ENCODE data around the gene WARS2.
"Not testable (repeated sequence)": the region's sequence is repeated elsewhere in the genome, so short reads cannot be mapped to it uniquely, and the experiment has no call there.

WARS2 gene

DNA sequence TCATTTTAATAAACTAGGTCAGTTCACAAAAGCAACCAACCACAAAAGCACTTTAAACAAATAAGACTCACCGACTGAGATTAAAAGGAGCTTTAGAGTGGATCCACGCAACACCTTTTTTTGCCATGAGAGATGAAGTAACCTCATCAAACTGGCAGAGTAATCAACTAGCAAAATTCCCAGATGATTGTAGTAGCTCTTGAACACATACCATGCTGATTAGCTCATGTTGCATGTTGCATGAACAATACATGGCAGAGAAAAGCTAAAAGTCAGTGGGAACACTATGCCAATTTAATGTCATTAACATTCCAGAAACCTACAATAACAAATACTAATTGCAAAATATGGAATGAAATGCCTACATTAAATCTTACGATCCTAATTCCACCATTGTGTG, 4.1 kb downstream of the WARS2 start:
- H3K4me3 ChIP-seq (ENCODE audit: low read length), result no peak overlapping the region
- no peak overlapping the region for H3K9ac ChIP-seq (ENCODE audit: low read length)
- H3K36me3 ChIP-seq (ENCODE audit: control insufficient read depth, insufficient read depth, low read length), result no peaks in the 10 kb centered on the region
- no peaks in the 10 kb centered on the region for H3K9me3 ChIP-seq (ENCODE audit: control insufficient read depth, low read length)
- H3K4me1 ChIP-seq (ENCODE audit: control insufficient read depth, insufficient read depth, low read length), result peaks cover 6% of the 10 kb centered on the region
- H3K27me3 ChIP-seq (ENCODE audit: control insufficient read depth, insufficient read depth, low read length), result no peaks in the 10 kb centered on the region

DNA sequence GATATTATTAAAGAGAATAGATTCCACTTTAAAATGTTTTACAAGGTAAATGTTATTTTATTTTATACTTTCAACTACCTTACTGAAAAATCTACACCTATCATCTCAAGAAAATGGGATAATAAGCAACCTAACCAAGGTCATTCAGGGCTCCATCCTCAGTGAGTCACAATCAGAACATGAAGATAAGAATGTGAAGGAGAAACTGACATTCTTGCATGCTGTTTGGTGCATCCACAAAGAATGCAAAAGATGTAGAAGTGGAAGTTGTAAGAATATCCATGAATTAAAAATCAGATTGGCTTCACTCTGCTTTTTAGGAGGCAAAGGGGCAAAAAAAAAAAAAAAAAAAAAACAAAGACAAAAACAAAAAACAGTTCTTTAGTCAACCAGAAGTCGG, 6.5 kb downstream of the WARS2 start:
- Histone ChIP-seq H3K36me3 (ENCODE audit: control insufficient read depth, insufficient read depth, low read length) (no peaks in the 10 kb centered on the region), H3K27me3 (ENCODE audit: control insufficient read depth, insufficient read depth, low read length) (no peaks in the 10 kb centered on the region), H3K9ac (ENCODE audit: low read length) (no peak overlapping the region), H3K4me1 (ENCODE audit: control insufficient read depth, insufficient read depth, low read length) (no peaks in the 10 kb centered on the region), H3K4me3 (ENCODE audit: low read length) (no peak overlapping the region), H3K9me3 (ENCODE audit: control insufficient read depth, low read length) (no peaks in the 10 kb centered on the region)

DNA sequence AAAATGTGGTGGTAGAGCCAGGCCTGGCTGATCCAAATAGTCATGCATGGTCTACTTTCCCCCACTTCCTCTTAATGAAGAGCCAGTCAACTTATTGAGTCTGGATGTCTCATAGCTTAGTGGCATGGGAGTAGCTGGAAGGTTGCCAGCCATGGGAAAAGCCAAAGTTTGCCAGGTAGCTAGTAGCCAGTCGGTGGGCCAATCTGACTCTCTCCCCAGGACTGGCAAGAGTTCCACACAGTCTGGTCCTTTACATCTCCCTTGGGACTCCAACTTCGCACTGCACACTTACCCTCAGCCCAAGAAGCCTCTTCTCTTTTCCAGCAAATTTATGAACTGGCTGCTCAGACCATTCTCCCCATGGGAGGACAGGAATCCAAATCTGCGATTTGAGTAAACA, 8.3 kb downstream of the WARS2 start:
- no peaks in the 10 kb centered on the region for H3K36me3 ChIP-seq (ENCODE audit: control insufficient read depth, insufficient read depth, low read length)
- no peaks in the 10 kb centered on the region for H3K9me3 ChIP-seq (ENCODE audit: control insufficient read depth, low read length)
- H3K4me1 ChIP-seq (ENCODE audit: control insufficient read depth, insufficient read depth, low read length), result no peaks in the 10 kb centered on the region
- H3K4me3 ChIP-seq (ENCODE audit: low read length), result no peak overlapping the region
- H3K9ac ChIP-seq (ENCODE audit: low read length), result no peak overlapping the region
- no peaks in the 10 kb centered on the region for H3K27me3 ChIP-seq (ENCODE audit: control insufficient read depth, insufficient read depth, low read length)

DNA sequence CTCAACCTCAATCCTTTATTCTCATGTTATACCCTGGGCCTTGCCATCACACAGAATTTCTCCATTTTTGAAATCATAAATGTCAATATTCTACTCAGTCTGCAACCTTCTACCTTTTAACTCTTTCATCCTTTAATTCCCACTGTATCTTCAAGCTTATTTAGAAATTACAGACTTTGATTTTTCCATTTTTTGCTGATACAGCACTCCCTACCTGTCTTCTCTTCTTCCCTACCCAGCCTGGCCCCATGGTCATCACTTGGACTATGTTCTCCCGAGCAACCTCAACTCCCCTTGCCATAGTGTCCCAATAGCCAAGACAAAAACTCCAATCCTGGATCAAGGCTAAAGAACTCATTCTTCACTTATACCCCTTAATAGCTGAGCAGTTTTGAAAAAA, 14.6 kb downstream of the WARS2 start:
- no peak overlapping the region for H3K4me3 ChIP-seq (ENCODE audit: low read length)

DNA sequence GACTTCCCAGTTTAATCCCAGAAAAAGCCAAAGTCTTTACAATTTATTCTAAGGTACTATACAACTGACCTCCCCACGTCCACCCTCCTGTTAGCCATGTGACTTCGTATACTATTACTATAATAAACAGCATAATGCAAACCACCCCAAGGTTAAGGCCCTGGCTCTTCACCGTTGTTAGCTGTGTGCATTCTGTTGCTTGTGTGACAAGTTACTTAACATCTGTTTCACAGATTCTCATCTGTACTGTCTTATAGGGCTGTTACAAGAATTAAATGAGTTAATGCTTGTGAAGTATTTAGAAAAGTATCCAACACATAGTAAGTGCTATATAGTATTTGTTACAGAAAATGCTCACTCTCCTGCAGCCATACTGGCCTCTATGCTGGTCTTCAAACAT, 15.7 kb downstream of the WARS2 start:
- Histone ChIP-seq H3K9ac (ENCODE audit: low read length) (no peak overlapping the region), H3K27me3 (ENCODE audit: control insufficient read depth, insufficient read depth, low read length) (no peaks in the 10 kb centered on the region), H3K4me3 (ENCODE audit: low read length) (no peak overlapping the region), H3K36me3 (ENCODE audit: control insufficient read depth, insufficient read depth, low read length) (no peaks in the 10 kb centered on the region), H3K9me3 (ENCODE audit: control insufficient read depth, low read length) (no peaks in the 10 kb centered on the region), H3K4me1 (ENCODE audit: control insufficient read depth, insufficient read depth, low read length) (no peaks in the 10 kb centered on the region)

More for the DNA sequence above, 14.6 kb downstream of the WARS2 start:
- H3K36me3 ChIP-seq (ENCODE audit: control insufficient read depth, insufficient read depth, low read length), result no peaks in the 10 kb centered on the region
- H3K9ac ChIP-seq (ENCODE audit: low read length), result no peak overlapping the region
- no peaks in the 10 kb centered on the region for H3K27me3 ChIP-seq (ENCODE audit: control insufficient read depth, insufficient read depth, low read length)
- no peaks in the 10 kb centered on the region for H3K4me1 ChIP-seq (ENCODE audit: control insufficient read depth, insufficient read depth, low read length)
- no peaks in the 10 kb centered on the region for H3K9me3 ChIP-seq (ENCODE audit: control insufficient read depth, low read length)

DNA sequence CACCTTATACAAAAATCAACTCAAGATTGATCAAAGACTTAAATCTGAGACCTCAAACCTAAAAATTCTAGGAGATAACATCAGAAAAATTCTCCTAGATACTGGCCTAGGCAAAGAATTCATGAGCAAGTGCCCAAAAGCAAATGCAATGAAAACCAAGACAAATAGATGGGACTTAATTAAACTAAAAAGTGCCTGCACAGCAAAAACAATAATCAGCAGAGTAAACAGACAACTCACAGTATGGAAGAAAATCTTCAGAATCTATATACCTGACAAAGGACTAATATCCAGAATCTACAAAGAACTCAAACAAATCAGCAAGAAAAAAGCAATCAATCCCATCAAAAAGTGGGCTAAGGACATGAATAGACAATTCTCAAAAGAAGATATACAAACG, 18.6 kb downstream of the WARS2 start:
- H3K4me3 ChIP-seq (ENCODE audit: low read length); H3K9me3 ChIP-seq (ENCODE audit: control insufficient read depth, low read length); H3K9ac ChIP-seq (ENCODE audit: low read length): not testable (repeated sequence)

DNA sequence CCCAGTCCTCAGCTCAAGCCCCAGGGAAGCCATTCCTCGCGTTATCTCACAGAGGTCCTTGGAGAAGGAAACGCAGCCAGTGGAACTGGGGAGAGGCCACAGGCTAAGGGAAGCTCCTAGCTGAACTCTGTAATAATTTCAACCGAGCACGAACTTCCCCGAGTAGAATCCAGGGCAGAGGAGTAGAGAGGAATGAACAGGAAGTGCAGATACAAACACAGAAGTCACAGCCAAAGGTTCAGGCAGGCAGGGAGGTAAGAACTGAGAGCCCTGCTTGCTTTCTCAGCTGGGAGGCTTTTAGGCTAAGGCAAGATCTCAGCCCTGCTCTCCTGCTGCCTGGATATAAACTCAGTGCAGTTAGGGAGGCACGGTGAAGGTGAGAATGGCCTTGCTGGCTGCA, 23.7 kb downstream of the WARS2 start:
- H3K36me3 ChIP-seq (ENCODE audit: control insufficient read depth, insufficient read depth, low read length), result no peaks in the 10 kb centered on the region
- no peaks in the 10 kb centered on the region for H3K9me3 ChIP-seq (ENCODE audit: control insufficient read depth, low read length)
- no peak overlapping the region for H3K4me3 ChIP-seq (ENCODE audit: low read length)
- no peak overlapping the region for H3K9ac ChIP-seq (ENCODE audit: low read length)
- H3K4me1 ChIP-seq (ENCODE audit: control insufficient read depth, insufficient read depth, low read length), result peaks cover 20% of the 10 kb centered on the region
- no peaks in the 10 kb centered on the region for H3K27me3 ChIP-seq (ENCODE audit: control insufficient read depth, insufficient read depth, low read length)

More for the DNA sequence above, 18.6 kb downstream of the WARS2 start:
- not testable (repeated sequence) for H3K4me1 ChIP-seq (ENCODE audit: control insufficient read depth, insufficient read depth, low read length); H3K27me3 ChIP-seq (ENCODE audit: control insufficient read depth, insufficient read depth, low read length); H3K36me3 ChIP-seq (ENCODE audit: control insufficient read depth, insufficient read depth, low read length)

DNA sequence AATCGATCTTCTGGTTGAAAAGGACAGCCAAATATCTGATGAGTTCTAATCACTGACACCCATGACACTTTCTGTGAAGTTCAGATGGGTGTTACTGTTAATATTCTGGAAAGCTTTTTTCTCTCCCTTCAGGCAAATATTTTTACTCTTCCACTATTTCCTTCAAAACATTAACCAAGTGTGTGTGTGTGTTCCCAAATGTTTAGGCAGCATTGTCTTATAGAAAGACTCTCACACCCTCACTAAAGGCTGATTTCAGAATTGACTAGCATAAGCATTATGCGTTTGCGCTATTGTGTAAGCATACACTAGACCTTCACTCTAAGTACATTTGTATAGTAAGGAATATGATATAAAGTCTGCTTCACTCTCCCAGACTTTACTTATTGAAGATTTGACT, 24.7 kb downstream of the WARS2 start:
- H3K4me3 ChIP-seq (ENCODE audit: low read length), result no peak overlapping the region
- peaks cover 20% of the 10 kb centered on the region for H3K4me1 ChIP-seq (ENCODE audit: control insufficient read depth, insufficient read depth, low read length)
- H3K27me3 ChIP-seq (ENCODE audit: control insufficient read depth, insufficient read depth, low read length), result no peaks in the 10 kb centered on the region
- no peaks in the 10 kb centered on the region for H3K9me3 ChIP-seq (ENCODE audit: control insufficient read depth, low read length)
- no peak overlapping the region for H3K9ac ChIP-seq (ENCODE audit: low read length)
- H3K36me3 ChIP-seq (ENCODE audit: control insufficient read depth, insufficient read depth, low read length), result no peaks in the 10 kb centered on the region

DNA sequence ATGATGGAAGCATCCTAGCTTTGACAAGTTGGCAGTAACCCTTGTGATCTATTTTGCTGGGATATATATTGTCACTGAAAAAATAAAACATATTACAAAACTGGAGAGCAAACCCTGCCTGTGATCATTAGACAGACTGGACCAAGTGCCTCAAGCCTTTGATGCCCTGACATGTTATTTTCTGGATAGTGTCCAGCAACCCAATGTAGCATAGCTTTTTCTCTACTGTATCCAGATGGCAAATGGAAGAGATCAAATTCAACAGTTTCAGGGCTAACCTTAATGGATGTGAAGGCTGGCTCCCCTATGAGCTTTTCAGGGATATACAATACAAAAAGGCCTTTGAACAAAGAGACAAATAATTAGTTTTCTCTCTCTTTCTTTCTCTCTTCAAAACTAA, 25.1 kb downstream of the WARS2 start:
- H3K27me3 ChIP-seq (ENCODE audit: control insufficient read depth, insufficient read depth, low read length), result no peaks in the 10 kb centered on the region
- H3K4me3 ChIP-seq (ENCODE audit: low read length), result no peak overlapping the region
- no peaks in the 10 kb centered on the region for H3K36me3 ChIP-seq (ENCODE audit: control insufficient read depth, insufficient read depth, low read length)
- no peak overlapping the region for H3K9ac ChIP-seq (ENCODE audit: low read length)
- no peaks in the 10 kb centered on the region for H3K9me3 ChIP-seq (ENCODE audit: control insufficient read depth, low read length)
- H3K4me1 ChIP-seq (ENCODE audit: control insufficient read depth, insufficient read depth, low read length), result peaks cover 20% of the 10 kb centered on the region

DNA sequence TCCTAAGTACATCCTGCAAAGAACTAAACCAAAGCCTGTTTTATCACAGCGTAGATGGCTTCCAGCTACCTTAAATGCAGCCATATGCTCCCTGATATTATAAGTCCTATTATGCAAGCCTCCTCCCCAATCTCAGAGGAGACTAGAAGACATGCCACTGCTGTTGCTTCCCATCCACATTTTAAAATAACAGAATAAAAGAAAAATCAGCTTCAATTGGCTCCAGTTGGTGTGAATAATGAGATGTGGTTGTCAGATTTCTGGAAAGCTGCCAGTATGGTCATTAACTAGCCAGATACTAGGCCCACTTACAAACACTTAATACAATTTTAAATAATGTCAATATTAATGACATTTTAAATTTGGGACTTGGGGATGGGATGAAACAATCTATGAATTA, 25.7 kb downstream of the WARS2 start:
- no peaks in the 10 kb centered on the region for H3K27me3 ChIP-seq (ENCODE audit: control insufficient read depth, insufficient read depth, low read length)

DNA sequence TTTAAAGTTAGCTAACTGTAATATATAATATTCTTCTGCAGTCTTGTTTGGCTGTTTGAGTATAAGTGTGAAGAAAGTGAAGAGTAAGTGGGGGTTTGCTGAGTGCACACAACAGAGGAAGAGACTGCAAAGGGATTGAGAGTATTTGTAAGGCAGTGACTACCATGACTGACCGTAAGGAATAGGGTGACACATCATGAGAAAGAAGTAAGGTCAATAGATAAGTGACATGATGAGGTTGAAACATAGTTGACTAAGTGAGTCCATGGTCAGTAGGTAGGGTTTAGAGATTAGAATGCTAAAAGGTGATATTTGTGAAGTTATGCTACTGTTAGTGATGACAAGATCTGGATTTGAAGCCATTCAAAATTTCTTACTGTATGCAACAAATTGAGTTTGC, 27.7 kb downstream of the WARS2 start:
- H3K9ac ChIP-seq (ENCODE audit: low read length), result no peak overlapping the region
- no peaks in the 10 kb centered on the region for H3K9me3 ChIP-seq (ENCODE audit: control insufficient read depth, low read length)
- H3K4me3 ChIP-seq (ENCODE audit: low read length), result no peak overlapping the region
- no peaks in the 10 kb centered on the region for H3K36me3 ChIP-seq (ENCODE audit: control insufficient read depth, insufficient read depth, low read length)
- peaks cover 20% of the 10 kb centered on the region for H3K4me1 ChIP-seq (ENCODE audit: control insufficient read depth, insufficient read depth, low read length)
- no peaks in the 10 kb centered on the region for H3K27me3 ChIP-seq (ENCODE audit: control insufficient read depth, insufficient read depth, low read length)

More for the DNA sequence above, 25.7 kb downstream of the WARS2 start:
- H3K36me3 ChIP-seq (ENCODE audit: control insufficient read depth, insufficient read depth, low read length), result no peaks in the 10 kb centered on the region
- H3K9ac ChIP-seq (ENCODE audit: low read length), result no peak overlapping the region
- H3K4me1 ChIP-seq (ENCODE audit: control insufficient read depth, insufficient read depth, low read length), result peaks cover 20% of the 10 kb centered on the region
- H3K4me3 ChIP-seq (ENCODE audit: low read length), result no peak overlapping the region
- no peaks in the 10 kb centered on the region for H3K9me3 ChIP-seq (ENCODE audit: control insufficient read depth, low read length)

DNA sequence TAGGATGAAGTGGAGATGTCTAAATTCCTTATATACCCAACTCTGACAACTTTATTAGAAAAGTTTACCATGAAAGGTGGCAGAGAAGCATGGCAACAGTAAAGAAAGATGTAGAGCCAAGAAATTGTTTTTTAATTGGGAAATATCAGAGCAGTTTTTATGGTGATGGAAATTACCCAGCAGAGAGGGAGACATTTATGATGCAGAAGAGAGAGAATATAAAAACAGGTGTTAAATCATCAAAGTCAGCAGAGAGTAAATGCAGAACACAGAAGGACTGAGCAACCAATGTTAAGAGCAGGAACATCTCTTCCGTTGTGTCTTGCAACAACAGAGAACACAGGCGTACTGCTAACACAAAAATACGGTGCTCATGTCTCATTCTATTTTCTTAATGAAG, 28.2 kb downstream of the WARS2 start:
- Histone ChIP-seq H3K27me3 (ENCODE audit: control insufficient read depth, insufficient read depth, low read length) (no peaks in the 10 kb centered on the region), H3K9me3 (ENCODE audit: control insufficient read depth, low read length) (no peaks in the 10 kb centered on the region), H3K9ac (ENCODE audit: low read length) (no peak overlapping the region), H3K4me1 (ENCODE audit: control insufficient read depth, insufficient read depth, low read length) (peaks cover 20% of the 10 kb centered on the region), H3K36me3 (ENCODE audit: control insufficient read depth, insufficient read depth, low read length) (no peaks in the 10 kb centered on the region), H3K4me3 (ENCODE audit: low read length) (no peak overlapping the region)

DNA sequence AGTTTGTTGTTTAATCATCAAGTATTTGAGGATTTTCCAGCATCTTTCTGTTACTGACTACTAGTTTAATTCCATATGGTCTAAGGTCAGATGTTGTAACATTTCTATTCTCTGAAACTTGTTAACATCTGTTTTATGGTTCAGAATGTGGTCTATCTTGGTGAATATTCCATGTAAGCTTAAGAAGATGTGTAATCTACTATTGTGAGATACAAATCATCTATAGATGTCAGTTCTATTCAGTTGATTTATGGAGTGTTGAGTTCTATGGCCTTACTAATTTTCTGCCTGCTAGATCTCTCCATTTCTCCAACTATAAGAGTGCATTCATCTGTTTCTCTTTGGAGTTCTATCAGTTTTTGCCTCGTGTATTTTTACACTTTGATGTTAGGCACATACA, 31.5 kb downstream of the WARS2 start:
- no peaks in the 10 kb centered on the region for H3K9me3 ChIP-seq (ENCODE audit: control insufficient read depth, low read length)
- peaks cover 6% of the 10 kb centered on the region for H3K4me1 ChIP-seq (ENCODE audit: control insufficient read depth, insufficient read depth, low read length)
- H3K4me3 ChIP-seq (ENCODE audit: low read length), result no peak overlapping the region
- H3K36me3 ChIP-seq (ENCODE audit: control insufficient read depth, insufficient read depth, low read length), result no peaks in the 10 kb centered on the region
- no peaks in the 10 kb centered on the region for H3K27me3 ChIP-seq (ENCODE audit: control insufficient read depth, insufficient read depth, low read length)
- no peak overlapping the region for H3K9ac ChIP-seq (ENCODE audit: low read length)

Data from mucosa of stomach (tissue), 1 donor.